ENCODE data around the gene SCN4A. TPM values are rescaled to one million over a fixed set of nuclear protein-coding genes. Genes with fewer than 3 reads are reported as not detected.

The SCN4A gene
- total RNA-seq, 2 donors from 2014 or later, result 3.9 to 4.4 TPM

DNA sequence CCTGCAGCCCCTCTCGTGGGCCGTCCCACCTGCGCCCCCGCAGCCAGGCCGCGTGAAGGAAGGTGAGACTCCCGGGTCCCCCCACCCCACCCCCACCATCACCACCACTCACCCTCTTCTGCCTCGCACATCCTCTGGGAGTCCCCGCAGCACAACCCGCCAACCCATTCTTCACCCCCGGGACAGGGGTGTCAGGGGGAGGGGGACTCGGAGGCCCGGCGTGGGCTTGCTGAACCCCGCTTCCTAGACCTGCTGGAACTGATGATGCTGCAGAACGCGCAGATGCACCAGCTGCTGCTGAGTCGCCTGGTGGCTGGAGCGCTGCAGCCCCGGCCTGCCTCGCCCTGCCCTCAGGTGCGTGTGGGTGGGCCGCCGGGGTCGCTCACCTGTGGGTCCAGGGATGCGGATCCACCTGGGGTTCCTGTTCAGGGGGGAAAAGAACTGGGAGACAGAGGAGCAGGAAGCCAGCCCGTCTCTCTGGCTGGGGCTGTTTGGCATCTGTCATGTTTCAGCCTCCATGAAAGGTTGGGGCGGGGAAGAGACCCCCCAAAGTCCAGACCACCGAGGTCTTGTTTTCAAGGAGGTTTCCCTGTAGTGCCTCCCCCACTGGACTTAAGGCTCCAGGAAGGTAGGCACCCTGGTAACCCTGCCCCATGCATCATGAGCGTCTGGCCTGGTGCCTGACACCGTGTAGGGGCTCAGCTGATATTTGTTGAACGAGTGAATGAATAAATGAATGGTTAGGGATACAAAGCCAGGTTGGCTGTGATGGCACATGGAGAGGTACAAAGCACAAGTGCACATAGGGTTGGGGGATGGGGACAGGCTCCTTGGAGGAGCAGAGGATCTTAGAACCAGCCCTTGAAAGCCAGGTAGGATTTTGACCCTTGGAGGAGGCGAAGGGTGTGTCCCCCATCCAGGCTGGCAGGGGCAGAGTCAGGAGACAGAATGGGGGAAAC, 26.3 kb upstream of the SCN4A start:
- H3K4me3 ChIP-seq (ENCODE audit: low read length), result peak overlapping the region; percentile 90
- H3K9me3 Mint-ChIP-seq, result no peaks in the 10 kb centered on the region
- no peaks in the 10 kb centered on the region for H3K4me1 ChIP-seq (ENCODE audit: control insufficient read depth, insufficient read depth, low read length)
- peak; percentile 74 for DNase-seq
- H3K27me3 Mint-ChIP-seq (ENCODE audit: insufficient read depth), result peaks cover 51% of the 10 kb centered on the region
- no peak overlapping the region for H3K27ac Mint-ChIP-seq
- peaks cover 3% of the 10 kb centered on the region for H3K4me1 Mint-ChIP-seq
- H3K36me3 ChIP-seq (ENCODE audit: control insufficient read depth, insufficient read depth, low read length), result no peaks in the 10 kb centered on the region
- TF ChIP-seq, protein P1, sequence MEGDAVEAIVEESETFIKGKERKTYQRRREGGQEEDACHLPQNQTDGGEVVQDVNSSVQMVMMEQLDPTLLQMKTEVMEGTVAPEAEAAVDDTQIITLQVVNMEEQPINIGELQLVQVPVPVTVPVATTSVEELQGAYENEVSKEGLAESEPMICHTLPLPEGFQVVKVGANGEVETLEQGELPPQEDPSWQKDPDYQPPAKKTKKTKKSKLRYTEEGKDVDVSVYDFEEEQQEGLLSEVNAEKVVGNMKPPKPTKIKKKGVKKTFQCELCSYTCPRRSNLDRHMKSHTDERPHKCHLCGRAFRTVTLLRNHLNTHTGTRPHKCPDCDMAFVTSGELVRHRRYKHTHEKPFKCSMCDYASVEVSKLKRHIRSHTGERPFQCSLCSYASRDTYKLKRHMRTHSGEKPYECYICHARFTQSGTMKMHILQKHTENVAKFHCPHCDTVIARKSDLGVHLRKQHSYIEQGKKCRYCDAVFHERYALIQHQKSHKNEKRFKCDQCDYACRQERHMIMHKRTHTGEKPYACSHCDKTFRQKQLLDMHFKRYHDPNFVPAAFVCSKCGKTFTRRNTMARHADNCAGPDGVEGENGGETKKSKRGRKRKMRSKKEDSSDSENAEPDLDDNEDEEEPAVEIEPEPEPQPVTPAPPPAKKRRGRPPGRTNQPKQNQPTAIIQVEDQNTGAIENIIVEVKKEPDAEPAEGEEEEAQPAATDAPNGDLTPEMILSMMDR (conservative IDR thresholded peaks at IDR 0.05), result no peak
- H3K27ac ChIP-seq (ENCODE audit: low read depth, low read length), result no peak overlapping the region
- H3K27me3 ChIP-seq (ENCODE audit: control insufficient read depth, insufficient read depth, low read length, poor library complexity, severe bottlenecking), result peaks cover 31% of the 10 kb centered on the region
- WGBS, 2 experiments (ENCODE audit: insufficient coverage in 1 of 2, insufficient read length in 1 of 2), result 46 to 79% methylated on average over 15 to 33 of the region's 33 CpGs
- peak overlapping the region; percentile 79 for H3K4me3 Mint-ChIP-seq
- H3K9ac ChIP-seq (ENCODE audit: extremely low read depth, low read length, poor library complexity, severe bottlenecking), result peak overlapping the region; percentile 38
- H3K9me3 ChIP-seq (ENCODE audit: control insufficient read depth, low read length), result no peaks in the 10 kb centered on the region
- no peaks in the 10 kb centered on the region for H3K36me3 Mint-ChIP-seq (ENCODE audit: low read depth)

- no peaks in the 10 kb centered on the region for H3K36me3 Mint-ChIP-seq (ENCODE audit: low read depth)
- peak within 1 kb of the TSS; percentile 79 for H3K4me3 Mint-ChIP-seq
- H3K4me1 ChIP-seq (ENCODE audit: control insufficient read depth, insufficient read depth, low read length), result no peaks in the 10 kb centered on the region
- no peak within 1 kb of the TSS for H3K27ac ChIP-seq (ENCODE audit: low read depth, low read length)
- H3K36me3 ChIP-seq (ENCODE audit: control insufficient read depth, insufficient read depth, low read length), result no peaks in the 10 kb centered on the region
- peaks cover 55% of the 10 kb centered on the region for H3K27me3 Mint-ChIP-seq (ENCODE audit: insufficient read depth)
- DNase-seq, result peak; percentile 97
- peak within 1 kb of the TSS; percentile 38 for H3K9ac ChIP-seq (ENCODE audit: extremely low read depth, low read length, poor library complexity, severe bottlenecking)
- peak within 1 kb of the TSS; percentile 90 for H3K4me3 ChIP-seq (ENCODE audit: low read length)
- no peak within 1 kb of the TSS for H3K27ac Mint-ChIP-seq
- WGBS, 2 experiments (ENCODE audit: insufficient coverage in 1 of 2, insufficient read length in 1 of 2), result 0 to 1% methylated on average over 5 to 43 of the region's 43 CpGs
- peaks cover 3% of the 10 kb centered on the region for H3K4me1 Mint-ChIP-seq
- TF ChIP-seq, protein P1 (conservative IDR thresholded peaks at IDR 0.05), result no peak
- no peaks in the 10 kb centered on the region for H3K9me3 ChIP-seq (ENCODE audit: control insufficient read depth, low read length)
- no peaks in the 10 kb centered on the region for H3K9me3 Mint-ChIP-seq
- H3K27me3 ChIP-seq (ENCODE audit: control insufficient read depth, insufficient read depth, low read length, poor library complexity, severe bottlenecking), result peaks cover 37% of the 10 kb centered on the region
Measured at GRCh38 chr17:63998050-63998720, 25.5 kb upstream of the SCN4A start, which contains the start of gene PRR29. Gene PRR29 (plus strand): TSS chr17:63998351. CDS start chr17:63998365, 14 bp downstream.

- no peaks in the 10 kb centered on the region for H3K36me3 Mint-ChIP-seq (ENCODE audit: low read depth)
- Histone ChIP-seq H3K27me3 (ENCODE audit: control insufficient read depth, insufficient read depth, low read length, poor library complexity, severe bottlenecking) (peaks cover 41% of the 10 kb centered on the region), H3K4me3 (ENCODE audit: low read length) (peak overlapping the region; percentile 90), H3K9me3 (ENCODE audit: control insufficient read depth, low read length) (no peaks in the 10 kb centered on the region), H3K9ac (ENCODE audit: extremely low read depth, low read length, poor library complexity, severe bottlenecking) (no peak overlapping the region), H3K36me3 (ENCODE audit: control insufficient read depth, insufficient read depth, low read length) (no peaks in the 10 kb centered on the region), H3K27ac (ENCODE audit: low read depth, low read length) (no peak overlapping the region), H3K4me1 (ENCODE audit: control insufficient read depth, insufficient read depth, low read length) (no peaks in the 10 kb centered on the region)
- TF ChIP-seq, protein P1 (conservative IDR thresholded peaks at IDR 0.05), result no peak
- WGBS, 2 experiments (ENCODE audit: insufficient coverage in 1 of 2, insufficient read length in 1 of 2), result 19 to 28% methylated on average over 13 to 19 of the region's 19 CpGs
- peak overlapping the region; percentile 79 for H3K4me3 Mint-ChIP-seq
- no peak overlapping the region for H3K27ac Mint-ChIP-seq
- no peak for DNase-seq
- H3K9me3 Mint-ChIP-seq, result no peaks in the 10 kb centered on the region
- H3K27me3 Mint-ChIP-seq (ENCODE audit: insufficient read depth), result peaks cover 59% of the 10 kb centered on the region
- H3K4me1 Mint-ChIP-seq, result peaks cover 3% of the 10 kb centered on the region
Measured at GRCh38 chr17:63997341-63998048, 24.8 kb upstream of the SCN4A start.

Data from endodermal cell (in vitro differentiated cells).